ENCODE measurements around the gene GEN1. TPM values are rescaled to one million over a fixed set of nuclear protein-coding genes. Genes with fewer than 3 reads are reported as not detected.
"Not testable (repeated sequence)": the region's sequence is repeated elsewhere in the genome, so short reads cannot be mapped to it uniquely, and the experiment has no call there.

GEN1 gene
- total RNA-seq, 1 experiment from 2014 or later: 63.1 TPM

DNA sequence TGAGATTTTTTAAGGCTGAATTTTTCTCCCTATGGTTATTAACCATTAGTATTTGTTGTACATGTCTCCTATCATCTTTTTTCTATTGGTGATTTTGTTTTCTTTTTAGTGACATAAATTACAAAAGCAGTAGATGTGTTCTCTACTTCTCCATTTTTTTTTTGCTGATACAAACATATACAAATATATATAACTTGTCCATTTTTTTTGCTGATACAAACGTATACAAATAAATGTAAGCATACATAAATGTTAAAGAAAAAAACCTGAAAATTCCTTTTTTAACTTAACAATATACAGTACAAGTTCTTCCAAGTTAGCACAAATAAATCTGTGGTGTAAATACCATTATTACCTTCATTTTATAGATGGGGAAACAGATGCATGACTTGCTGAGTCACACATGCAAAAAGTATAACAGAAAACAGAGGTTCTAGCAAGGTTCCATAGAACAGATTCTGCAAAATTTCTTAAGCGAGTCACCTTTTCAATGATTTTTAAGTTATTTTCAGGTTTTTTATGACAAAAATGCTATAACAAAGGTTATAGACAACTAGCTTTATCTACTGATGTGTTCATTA, 64.4 kb downstream of the GEN1 start:
- Histone ChIP-seq H3K4me1 (peaks cover 22% of the 10 kb centered on the region), H3K27ac (no peak overlapping the region), H3K36me3 (no peaks in the 10 kb centered on the region), H3K27me3 (no peaks in the 10 kb centered on the region), H3K9me3 (replicated peaks) (no peaks in the 10 kb centered on the region), H3K4me3 (no peak overlapping the region)
- DNase-seq: no peak

DNA sequence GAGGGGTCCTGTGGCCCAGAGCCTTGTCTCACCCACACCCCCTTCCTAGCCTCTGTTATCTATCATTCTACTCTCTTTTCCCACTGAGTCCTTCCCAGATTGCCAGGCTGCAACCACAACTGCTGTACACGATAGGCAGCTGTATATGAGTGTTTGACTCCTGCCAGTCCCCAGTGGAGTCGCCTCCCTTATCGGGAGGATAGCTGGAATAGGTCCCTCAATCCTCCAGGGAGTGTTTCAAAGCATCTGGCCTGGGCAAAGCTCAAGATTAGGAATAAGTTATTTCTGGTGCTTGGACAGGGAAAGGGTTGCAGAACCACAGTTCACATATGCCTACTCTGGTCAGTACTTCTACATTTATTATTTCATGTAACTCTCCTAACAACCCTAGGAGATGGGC, 67.1 kb downstream of the GEN1 start:
- no peaks in the 10 kb centered on the region; the same call in 1 of the 2 replicates for H3K4me1 ChIP-seq
- no peak overlapping the region for H3K27ac ChIP-seq
- H3K36me3 ChIP-seq: no peaks in the 10 kb centered on the region
- H3K27me3 ChIP-seq: no peaks in the 10 kb centered on the region
- DNase-seq: no peak
- H3K4me3 ChIP-seq: no peak overlapping the region
- H3K9me3 ChIP-seq (replicated peaks): no peaks in the 10 kb centered on the region

DNA sequence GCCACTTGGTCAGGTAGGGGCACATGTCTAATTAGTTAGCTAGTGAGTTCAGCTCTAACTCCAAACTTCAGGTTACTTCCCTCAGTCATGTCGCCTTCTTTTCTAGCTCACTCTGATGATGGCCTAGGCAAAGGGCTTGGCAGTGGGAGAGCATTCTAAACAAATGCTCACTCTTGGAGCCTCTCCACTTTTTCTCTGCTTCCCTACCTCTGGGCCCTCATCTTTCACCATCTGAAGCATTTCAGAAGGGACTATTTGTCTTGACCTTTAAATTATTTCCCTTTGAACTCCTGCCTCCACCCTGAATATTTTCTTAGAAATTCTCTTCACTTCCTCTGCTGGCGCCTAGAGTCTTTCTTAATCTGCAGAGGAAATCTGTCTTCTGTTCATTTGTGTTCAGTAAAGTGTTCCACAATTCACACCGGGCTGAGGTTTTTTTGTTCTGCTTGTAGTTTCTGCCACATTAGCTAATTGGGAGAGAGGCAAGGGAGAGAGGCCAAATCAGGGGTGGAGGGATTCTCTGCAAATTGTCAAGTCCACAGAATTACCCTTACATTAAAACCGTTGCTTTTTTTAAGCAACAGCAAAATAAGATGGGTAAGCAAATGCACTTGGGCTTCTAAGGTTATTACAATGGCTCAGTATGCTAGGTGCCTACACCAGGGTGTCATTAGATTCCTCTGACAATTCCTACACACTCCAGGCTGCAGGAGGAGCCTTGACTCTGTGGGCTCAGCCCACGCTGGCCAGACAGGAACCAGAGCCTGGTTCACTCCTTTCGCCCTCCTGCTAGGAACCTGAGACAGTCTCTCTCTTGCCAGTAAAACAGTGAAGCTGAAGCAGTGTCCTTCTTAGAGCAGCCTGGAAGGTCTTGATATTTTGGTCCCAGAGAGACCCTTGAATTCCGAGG, 67.9 kb downstream of the GEN1 start:
- no peaks in the 10 kb centered on the region for H3K36me3 ChIP-seq
- H3K4me3 ChIP-seq: no peak overlapping the region
- no peaks in the 10 kb centered on the region; the same call in 1 of the 2 replicates for H3K4me1 ChIP-seq
- no peaks in the 10 kb centered on the region for H3K9me3 ChIP-seq (replicated peaks)
- no peak overlapping the region for H3K27ac ChIP-seq
- no peaks in the 10 kb centered on the region for H3K27me3 ChIP-seq
- no peak for DNase-seq

DNA sequence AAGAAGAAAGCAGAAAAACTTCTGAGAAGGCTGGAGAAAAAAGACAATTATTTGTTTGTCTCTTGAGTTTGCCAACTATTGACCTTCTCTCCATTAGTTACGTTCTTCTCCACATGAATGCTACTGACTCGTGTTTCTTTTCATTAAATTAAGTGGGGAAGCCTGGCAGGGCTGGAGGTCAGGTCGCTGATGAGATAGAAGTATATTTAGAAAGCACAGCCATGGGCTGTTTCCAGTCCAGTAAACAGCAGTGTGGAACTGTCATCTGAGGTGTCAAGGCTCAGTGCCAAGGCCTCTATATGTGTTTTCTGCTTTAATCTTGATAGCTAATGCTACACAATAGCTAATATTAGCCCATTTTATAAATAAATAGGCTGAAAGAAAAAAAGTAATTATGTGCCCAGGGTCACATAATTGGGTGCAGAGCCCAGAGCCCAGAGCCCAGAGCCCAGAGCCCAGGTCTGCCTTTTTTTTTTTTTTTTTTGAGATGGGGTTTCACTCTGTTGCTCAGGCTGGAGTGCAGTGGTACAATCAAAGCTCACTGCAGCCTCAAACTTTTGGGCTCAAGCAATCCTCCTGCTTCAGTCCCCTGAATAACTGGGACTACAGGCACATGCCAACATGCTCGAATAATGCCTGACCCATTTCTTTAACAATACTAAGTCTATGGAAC, 68.6 kb downstream of the GEN1 start:
- H3K9me3 ChIP-seq (replicated peaks): no peaks in the 10 kb centered on the region
- DNase-seq: no peak

DNA sequence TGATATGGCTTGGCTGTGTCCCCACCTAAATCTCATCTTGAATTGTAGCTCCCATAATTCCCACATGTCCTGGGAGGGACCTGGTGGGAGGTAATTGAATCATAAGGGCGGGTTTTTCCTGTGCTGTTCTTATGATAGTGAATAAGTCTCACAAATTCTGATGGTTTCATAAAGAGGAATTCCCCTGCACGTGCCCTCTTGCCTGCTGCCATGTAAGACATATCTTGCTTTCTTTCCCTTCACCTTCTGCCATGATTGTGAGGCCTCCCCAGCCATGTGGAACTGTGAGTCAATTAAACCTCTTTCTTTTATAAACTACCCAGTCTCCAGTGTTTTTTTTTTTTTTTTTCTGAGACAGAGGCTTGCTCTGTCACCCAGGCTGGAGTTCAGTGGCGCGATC, 69.7 kb downstream of the GEN1 start:
- H3K4me3 ChIP-seq; H3K4me1 ChIP-seq; H3K27ac ChIP-seq; DNase-seq; H3K27me3 ChIP-seq; H3K9me3 ChIP-seq (replicated peaks); H3K36me3 ChIP-seq: not testable (repeated sequence)

More for the DNA sequence above, 68.6 kb downstream of the GEN1 start:
- H3K27me3 ChIP-seq: no peaks in the 10 kb centered on the region
- H3K4me1 ChIP-seq: no peaks in the 10 kb centered on the region; the same call in 1 of the 2 replicates
- H3K4me3 ChIP-seq: no peak overlapping the region
- H3K27ac ChIP-seq: no peak overlapping the region
- H3K36me3 ChIP-seq: no peaks in the 10 kb centered on the region

DNA sequence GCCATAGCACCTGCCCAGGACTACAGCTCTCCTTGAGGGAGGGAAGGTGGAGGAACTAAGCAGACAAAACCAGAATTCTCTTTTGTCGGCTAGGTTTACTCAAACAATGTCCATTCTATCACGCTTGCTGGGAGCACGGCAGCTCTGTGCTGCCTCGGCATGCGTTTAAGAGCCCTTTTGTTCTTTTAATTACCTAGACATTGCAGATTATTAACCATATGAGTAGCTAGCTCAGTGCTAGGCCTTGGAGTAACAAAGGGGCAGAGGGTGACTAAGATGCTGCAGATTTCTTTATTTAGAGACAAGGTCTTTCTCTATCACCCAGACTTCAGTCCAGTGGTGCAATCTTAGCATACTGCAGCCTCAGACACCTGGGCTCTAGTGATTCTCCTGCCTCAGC, 73.4 kb downstream of the GEN1 start:
- no peak overlapping the region for H3K27ac ChIP-seq
- no peak overlapping the region for H3K4me3 ChIP-seq
- no peak for DNase-seq
- no peaks in the 10 kb centered on the region for H3K9me3 ChIP-seq (replicated peaks)
- H3K27me3 ChIP-seq: no peaks in the 10 kb centered on the region
- no peaks in the 10 kb centered on the region; the same call in 1 of the 2 replicates for H3K4me1 ChIP-seq
- H3K36me3 ChIP-seq: no peaks in the 10 kb centered on the region

DNA sequence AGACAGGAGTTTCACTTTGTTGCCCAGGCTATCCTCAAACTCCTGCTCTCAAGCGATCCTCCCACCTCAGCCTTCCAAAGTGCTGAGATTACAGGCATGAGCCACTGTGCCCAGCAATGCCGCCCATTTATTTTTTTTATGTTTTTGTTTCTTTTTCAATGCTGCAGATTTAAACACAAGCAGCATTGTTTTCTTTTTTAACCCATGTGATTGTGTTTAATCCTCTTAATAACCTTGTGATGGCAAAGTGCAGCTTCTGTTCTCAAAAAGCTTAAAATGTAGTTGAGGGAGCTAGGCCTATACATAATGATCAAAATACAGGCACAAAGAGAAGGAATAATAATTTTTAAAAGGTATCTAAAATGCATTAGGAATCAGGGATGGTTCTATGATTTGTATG, 73.8 kb downstream of the GEN1 start:
- Histone ChIP-seq H3K27me3 (no peaks in the 10 kb centered on the region), H3K27ac (no peak overlapping the region), H3K9me3 (replicated peaks) (no peaks in the 10 kb centered on the region)

DNA sequence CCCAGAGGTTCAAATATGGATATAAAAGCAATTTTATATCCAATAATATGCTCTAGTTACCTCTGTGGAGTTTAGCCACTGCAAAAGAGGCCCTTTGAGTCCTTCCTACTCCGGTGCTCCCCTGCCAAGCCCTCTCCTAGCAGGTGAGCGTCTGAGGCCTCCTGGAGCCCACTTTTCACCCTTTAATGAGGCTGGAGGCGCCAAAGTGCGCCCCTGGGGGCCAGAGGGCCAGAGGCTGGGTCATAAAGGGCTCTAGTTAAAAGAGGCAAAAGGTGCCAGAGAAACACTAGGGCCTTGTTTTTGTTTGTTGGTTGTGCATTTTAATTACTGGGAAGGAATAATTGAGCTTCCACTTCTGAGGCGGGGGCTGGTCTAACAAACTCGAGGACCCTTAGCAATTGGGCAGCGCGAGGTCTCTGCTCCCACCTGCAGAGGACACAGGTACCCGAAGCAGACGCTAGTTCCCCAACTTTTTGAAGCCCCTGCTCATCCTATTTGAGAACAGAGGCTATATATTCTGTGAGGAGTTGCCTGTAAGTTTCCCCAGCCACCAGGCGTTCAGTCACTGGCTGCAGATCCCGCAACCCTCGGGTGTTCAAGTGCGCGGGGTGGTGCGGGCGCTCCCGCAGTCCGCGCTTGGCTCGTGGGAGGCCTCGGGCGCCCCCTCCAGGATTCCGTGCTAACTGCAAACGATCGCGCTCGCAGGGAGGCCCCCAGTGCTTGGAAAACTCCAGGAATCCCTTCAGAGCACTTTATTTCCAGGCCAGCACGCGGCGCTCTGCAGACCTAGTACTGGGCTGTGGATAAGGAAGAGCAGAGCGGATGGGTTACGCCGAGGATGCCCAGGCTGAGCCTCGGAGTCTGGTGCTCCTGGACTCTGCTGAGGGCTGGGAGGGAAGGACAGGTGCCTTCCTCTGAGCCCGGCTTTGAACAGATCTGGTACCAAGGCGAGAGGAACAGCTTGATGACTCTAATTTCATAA, 76.4 kb downstream of the GEN1 start:
- no peak overlapping the region for H3K4me3 ChIP-seq
- H3K4me1 ChIP-seq: no peaks in the 10 kb centered on the region; the same call in 1 of the 2 replicates
- no peak for DNase-seq
- no peaks in the 10 kb centered on the region for H3K36me3 ChIP-seq
- H3K27me3 ChIP-seq: no peaks in the 10 kb centered on the region
- no peaks in the 10 kb centered on the region for H3K9me3 ChIP-seq (replicated peaks)
- no peak overlapping the region for H3K27ac ChIP-seq

More for the DNA sequence above, 73.8 kb downstream of the GEN1 start:
- no peaks in the 10 kb centered on the region; the same call in 1 of the 2 replicates for H3K4me1 ChIP-seq
- no peak overlapping the region for H3K4me3 ChIP-seq
- no peak for DNase-seq
- no peaks in the 10 kb centered on the region for H3K36me3 ChIP-seq

DNA sequence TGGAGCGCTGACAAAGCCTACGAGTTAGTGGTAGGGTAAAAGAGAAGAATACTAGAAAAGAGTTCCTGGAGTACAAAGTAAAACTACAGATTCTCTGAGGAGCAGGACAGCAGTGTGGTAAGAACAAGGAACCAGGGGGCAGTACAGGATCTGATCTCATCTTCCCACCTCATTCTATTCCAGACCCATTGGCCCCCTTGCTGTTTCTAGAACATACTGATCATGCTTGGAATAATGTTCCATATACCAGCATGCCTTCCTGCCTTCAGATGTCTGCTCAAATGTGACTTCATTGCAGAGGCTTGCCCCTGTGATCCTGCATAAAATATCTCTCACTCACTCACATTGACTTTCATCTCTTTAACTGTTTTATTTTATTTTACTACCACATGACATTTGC, 81.6 kb downstream of the GEN1 start:
- no peak for DNase-seq
- Histone ChIP-seq H3K9me3 (replicated peaks) (no peaks in the 10 kb centered on the region), H3K27me3 (no peaks in the 10 kb centered on the region)

More for the DNA sequence above, 81.6 kb downstream of the GEN1 start:
- H3K36me3 ChIP-seq: no peaks in the 10 kb centered on the region
- H3K27ac ChIP-seq: no peak overlapping the region
- H3K4me3 ChIP-seq: no peak overlapping the region
- H3K4me1 ChIP-seq: peaks cover 9% of the 10 kb centered on the region

Other genes with a start within 250 kb of the GEN1 start
- gene RAD51AP2, start 235.7 kb upstream of the GEN1 start, total RNA-seq (2014; rRNA removed; shearing (Covaris generic)): 0.02 TPM in 1 of 2 replicates, not detected in the other
- not detected in 2 replicates for gene VSNL1, start 213.4 kb upstream of the GEN1 start, total RNA-seq (2014; rRNA removed; shearing (Covaris generic))
- gene SMC6, start 328 bp upstream of the GEN1 start, total RNA-seq (2014; rRNA removed; shearing (Covaris generic)): 55.2 and 75.7 TPM in 2 replicates
- gene MSGN1, start 62.3 kb downstream of the GEN1 start, total RNA-seq (2014; rRNA removed; shearing (Covaris generic)): not detected in 2 replicates
- gene KCNS3, start 124.5 kb downstream of the GEN1 start, total RNA-seq (2014; rRNA removed; shearing (Covaris generic)): 90.2 and 98.4 TPM in 2 replicates

All from SJCRH30 (cell line).